C4-2B (cell line): ENCODE measurements around the gene SNTA1.
"Not testable (repeated sequence)": the region's sequence is repeated elsewhere in the genome, so short reads cannot be mapped to it uniquely, and the experiment has no call there.

ENCODE experiments used
- H3K27ac ChIP-seq: fragments of 450-650 bp; 2 replicates; pipeline ENCODE4 v1.5.1; 2017
- ZFX ChIP-seq: fragments of 450-650 bp; IDR thresholded peaks from 2 replicates; pipeline ENCODE4 v1.6.1; 2017
- TF ChIP-seq, protein P1 (sequence below): fragments of 450-650 bp; conservative IDR thresholded peaks from 2 replicates; pipeline ENCODE4 v1.5.1; 2017; ENCODE audit warnings: mild to moderate bottlenecking

Gene SNTA1

DNA sequence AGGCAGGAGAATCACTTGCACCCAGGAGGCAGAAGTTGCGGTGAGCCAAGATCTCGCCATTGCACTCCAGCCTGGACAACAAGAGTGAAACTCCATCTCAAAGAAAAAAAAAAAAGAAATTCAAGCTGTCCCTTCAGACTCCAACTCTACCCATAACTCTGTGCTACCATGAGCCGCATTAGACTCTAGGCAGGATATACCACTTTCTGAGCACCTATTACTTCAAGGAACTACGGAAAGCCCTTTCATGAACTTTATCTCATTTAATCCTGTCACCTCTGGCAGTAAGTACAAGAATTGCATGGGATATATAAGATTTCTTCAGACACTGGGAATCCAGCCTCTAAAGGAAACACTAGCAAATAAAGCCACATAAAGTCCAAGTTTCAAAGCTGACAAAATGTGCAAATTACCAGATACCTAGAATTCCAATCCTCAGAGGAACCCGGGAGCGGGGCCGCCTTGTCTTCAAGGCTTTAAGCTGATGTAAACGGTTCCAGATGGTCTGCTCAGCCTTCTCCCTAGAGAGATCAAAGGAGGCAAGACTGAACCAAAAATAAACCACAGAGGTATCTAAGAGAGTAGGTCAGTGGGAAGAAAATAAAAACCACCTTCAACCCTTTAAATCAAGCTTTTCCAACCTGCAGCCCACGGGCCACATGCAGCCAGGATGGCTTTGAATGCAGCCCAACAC is 51.7 kb downstream of the SNTA1 start:
- no peak for TF ChIP-seq ZFX
- TF ChIP-seq, protein P1, sequence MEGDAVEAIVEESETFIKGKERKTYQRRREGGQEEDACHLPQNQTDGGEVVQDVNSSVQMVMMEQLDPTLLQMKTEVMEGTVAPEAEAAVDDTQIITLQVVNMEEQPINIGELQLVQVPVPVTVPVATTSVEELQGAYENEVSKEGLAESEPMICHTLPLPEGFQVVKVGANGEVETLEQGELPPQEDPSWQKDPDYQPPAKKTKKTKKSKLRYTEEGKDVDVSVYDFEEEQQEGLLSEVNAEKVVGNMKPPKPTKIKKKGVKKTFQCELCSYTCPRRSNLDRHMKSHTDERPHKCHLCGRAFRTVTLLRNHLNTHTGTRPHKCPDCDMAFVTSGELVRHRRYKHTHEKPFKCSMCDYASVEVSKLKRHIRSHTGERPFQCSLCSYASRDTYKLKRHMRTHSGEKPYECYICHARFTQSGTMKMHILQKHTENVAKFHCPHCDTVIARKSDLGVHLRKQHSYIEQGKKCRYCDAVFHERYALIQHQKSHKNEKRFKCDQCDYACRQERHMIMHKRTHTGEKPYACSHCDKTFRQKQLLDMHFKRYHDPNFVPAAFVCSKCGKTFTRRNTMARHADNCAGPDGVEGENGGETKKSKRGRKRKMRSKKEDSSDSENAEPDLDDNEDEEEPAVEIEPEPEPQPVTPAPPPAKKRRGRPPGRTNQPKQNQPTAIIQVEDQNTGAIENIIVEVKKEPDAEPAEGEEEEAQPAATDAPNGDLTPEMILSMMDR: no peak

DNA sequence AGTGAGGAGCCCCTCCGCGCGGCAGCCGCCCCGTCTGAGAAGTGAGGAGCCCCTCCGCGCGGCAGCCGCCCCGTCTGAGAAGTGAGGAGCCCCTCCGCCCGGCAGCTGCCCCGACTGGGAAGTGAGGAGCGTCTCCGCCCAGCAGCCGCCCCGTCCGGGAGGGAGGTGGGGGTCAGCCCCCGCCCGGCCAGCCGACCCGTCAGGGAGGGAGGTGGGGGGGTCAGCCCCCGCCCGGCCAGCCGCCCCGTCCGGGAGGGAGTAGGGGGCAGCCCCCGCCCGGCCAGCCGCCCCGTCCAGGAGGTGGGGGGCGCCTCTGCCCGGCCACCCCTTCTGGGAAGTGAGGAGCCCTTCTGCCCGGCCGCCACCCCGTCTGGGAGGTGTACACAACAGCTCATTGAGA is 54.2 kb downstream of the SNTA1 start:
- not testable (repeated sequence) for H3K27ac ChIP-seq

More for the DNA sequence above, 51.7 kb downstream of the SNTA1 start:
- H3K27ac ChIP-seq: no peak overlapping the region

DNA sequence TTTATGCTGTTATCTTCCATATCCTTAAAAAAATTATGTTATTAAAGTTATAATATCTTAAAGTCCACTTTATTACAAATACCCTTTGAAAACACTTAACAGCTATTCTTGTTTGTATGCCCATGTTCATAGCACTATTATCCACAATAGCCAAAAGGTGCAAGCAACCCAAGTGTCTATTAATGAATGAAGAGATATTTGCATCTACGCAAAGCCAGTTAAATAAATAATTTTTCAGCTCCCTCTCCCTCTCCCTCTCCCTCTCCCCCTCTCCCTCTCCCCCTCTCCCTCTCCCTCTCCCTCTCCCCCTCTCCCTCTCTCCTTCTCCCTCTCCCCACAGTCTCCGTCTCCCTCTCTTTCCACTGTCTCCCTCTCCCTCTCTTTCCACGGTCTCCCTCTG is 55.3 kb downstream of the SNTA1 start:
- TF ChIP-seq ZFX: no peak
- TF ChIP-seq, protein P1: no peak
- H3K27ac ChIP-seq: no peak overlapping the region

DNA sequence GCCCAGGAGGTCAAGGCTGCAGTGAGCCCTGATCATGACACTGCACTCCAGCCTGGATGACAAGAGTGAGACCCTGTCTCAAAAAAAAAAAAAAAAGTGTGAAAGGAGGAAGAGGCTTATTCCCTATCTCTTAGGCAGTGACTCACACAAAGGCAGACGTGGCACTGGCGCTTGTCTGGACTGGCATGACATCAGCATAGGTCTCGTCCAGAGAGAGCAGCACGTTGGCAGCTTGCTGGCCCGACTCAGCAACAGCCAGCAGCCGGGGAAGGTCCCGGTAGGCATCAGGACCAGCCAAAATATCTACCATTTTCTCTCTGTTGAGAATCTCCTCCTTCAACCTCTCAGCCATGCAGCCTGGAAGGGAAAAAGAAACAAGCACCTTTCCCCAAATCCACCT is 56.4 kb downstream of the SNTA1 start:
- TF ChIP-seq, protein P1: no peak
- no peak for TF ChIP-seq ZFX
- H3K27ac ChIP-seq: peak overlapping the region; percentile 14; the same call in 1 of the 2 replicates

DNA sequence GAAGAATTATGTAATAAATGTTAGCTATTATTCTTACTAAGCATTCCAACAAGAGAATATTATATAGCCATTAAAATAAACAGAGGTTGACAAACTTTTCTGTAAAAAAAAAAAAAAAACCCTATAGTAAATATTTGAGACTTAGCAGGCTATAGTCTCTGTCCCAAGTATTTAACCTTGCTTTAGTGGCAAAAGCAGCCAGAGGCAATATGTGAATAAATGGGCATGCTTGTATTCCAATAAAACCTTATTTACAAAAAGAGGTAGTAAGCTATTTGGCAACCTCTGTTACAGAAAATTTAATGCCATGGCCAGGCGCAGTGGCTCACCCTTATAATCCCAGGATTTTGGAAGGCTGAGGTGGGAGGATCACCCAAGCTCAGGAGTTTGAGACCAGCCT is 56.9 kb downstream of the SNTA1 start:
- TF ChIP-seq, protein P1: no peak
- no peak for TF ChIP-seq ZFX
- H3K27ac ChIP-seq: no peak overlapping the region; the same call in 1 of the 2 replicates

DNA sequence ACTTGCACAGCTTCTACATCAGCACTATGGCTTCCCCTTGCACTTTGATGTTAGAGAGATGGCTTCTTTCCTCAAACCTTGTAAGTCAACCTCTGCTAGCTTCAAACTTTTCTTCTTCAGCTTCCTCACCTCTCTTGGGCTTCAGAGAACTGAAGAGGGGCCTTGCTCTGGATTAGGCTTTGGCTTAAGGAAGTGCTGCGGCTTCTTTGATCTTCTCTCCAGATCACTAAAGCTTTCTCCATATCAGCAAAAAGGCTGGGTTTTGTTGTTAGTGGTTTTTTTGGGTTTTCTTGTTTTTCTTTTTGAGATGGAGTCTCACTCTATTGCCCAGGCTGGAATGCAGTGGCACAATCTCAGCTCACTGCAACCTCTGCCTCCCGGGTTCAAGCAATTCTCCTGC is 66.2 kb downstream of the SNTA1 start:
- no peak overlapping the region for H3K27ac ChIP-seq
- no peak for TF ChIP-seq ZFX
- TF ChIP-seq, protein P1: no peak

DNA sequence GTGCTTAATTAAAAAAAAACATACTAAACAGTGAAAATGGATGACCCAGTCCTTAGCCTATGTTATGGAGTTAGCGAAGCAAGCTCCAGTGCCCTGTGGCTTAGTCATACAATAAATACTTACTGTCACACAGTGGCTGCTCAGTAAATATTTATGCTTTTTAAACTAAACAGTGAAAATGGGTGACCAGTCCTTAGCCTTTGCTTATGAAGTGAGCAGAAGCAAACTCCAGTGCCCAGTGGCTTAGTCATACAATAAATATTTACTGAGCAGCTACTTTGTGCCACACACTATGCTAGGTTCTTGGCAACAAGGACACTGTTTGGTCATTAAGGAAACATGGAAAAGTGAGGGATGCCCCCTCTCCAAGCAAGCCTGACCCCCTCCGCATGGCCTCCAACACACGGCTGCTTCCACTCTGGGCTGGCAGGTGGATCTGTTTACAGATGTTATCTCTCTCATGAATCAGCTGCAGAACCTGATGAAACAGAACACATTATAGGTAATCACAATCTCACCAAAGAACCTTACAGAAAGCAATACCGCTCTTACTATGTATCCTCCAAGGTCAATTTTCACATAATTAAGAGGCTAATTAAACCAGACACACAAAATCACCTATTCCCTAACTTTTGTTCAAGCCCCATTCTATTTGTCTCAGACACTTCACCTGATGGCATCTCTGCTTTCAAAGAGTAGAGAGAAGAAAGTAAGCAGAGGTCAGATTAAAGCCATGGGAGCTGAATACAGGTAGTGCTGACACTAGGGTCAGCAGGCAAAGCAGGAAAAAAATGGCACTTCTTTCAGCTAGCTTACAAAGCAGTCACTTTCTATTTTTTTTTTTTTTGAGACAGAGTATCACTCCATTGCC is 69.6 kb downstream of the SNTA1 start:
- TF ChIP-seq, protein P1: no peak
- TF ChIP-seq ZFX: no peak
- H3K27ac ChIP-seq: peak overlapping the region; percentile 88
